ENCODE results near the gene NOC4L.
"Not testable (repeated sequence)": the region's sequence is repeated elsewhere in the genome, so short reads cannot be mapped to it uniquely, and the experiment has no call there.

NOC4L gene

DNA sequence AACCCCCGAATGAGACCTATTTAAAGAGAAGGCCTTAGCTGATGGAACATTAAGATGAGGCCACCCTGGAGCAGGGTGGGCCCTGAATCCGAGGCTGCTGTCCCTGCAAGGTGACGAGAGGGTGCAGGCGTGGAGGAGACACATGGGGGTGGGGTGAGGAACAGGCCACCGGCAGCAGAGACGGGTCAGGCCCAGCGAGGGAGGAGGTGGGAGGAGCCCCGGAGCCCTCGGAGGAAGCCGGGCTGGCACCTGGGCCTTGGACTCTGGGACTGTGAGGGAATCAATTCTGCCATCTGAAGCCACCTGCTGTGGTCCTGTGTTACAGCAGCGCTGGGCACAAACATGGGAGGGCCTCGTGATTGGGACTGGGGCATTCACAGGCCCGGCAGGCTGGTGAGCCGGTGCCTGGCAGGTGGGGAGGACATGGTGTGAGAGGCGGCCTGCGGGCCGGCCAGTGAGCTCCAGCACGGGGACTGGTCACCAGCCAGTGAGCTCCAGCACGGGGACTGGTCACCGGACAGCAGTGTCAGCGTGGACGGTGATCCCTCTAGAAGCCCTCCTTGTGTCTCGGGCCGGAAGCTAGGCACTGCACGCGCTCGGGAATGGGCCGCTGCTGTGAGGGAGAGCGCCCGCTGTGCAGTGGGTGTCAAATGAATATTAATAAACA, 46.7 kb downstream of the NOC4L start:
- 0 out of 22 replicates have a peak, but pooled peaks cover 0 to 5% (median 0%) of the 10 kb centered on the region in 11 experiments for H3K36me3 ChIP-seq
- peak overlapping the region in 6 of 10 experiments; percentile 58 to 75 (median 69); a peak in 11 of 20 replicates for H3K4me3 ChIP-seq
- H3K4me2 ChIP-seq, result peak overlapping the region; percentile 94 to 100 (median 97)
- H3K9ac ChIP-seq, result peak overlapping the region in 7 of 11 experiments; percentile 72 to 83 (median 81); a peak in 11 of 22 replicates
- H3K27ac ChIP-seq, result peak overlapping the region in 2 of 11 experiments; percentile 73 to 76; a peak in 3 of 22 replicates
- H4K20me1 ChIP-seq, result peaks cover 0 to 10% (median 0%) of the 10 kb centered on the region in 11 experiments; a peak in 6 of 22 replicates
- TF ChIP-seq Cebpa-rat (IDR thresholded peaks at IDR 0.05), result no peak
- peaks cover 52 to 82% (median 73%) of the 10 kb centered on the region in 10 experiments for H3K4me1 ChIP-seq
- H3K27me3 ChIP-seq, result peaks cover 0 to 7% (median 0%) of the 10 kb centered on the region in 11 experiments; a peak in 5 of 22 replicates
- H3K9me3 ChIP-seq (replicated peaks in 1 of 11), result peaks cover 11 to 17% (median 14%) of the 10 kb centered on the region in 11 experiments; a peak in 19 of 22 replicates

DNA sequence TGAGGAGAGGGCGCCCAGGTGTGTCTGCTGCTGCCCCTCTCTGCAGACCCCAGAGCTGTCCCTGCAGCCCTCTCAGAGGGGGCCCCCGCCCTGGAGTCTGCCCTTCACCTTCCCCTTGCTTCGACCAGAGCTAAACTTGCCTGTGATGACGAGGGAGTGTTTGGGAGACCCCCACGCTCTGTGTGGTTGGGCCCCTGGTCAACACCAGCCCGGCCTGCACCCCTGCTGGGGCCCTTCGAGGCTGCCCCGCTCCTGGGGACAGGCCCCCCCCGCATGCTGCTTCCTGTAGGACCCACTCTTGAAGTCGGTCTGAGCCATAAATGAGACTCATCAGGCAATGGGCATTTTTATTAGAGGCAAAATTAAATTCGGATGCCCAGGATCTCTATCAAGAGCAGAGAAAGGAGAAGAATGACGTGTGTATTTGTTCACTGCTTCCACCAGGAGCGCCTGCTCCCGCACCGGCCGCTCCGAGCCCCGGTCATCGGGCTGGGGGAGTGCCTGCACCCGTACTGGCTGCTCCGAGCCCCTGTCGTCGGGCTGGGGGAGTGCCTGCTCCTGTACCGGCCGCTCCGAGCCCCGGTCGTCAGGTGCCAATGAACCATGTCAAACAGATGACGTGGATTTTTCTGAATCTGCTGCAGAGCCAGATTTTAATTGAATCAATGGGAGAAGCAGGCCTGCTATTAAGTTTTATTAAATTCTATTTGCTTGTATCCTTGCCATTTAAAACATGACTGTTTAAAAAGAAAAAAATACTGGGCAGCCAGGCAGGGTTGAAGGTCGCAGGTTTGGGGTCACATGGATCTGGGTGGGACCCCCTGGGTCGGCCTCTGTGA, 47.7 kb downstream of the NOC4L start:
- no peak overlapping the region for H3K27ac ChIP-seq
- H3K27me3 ChIP-seq, result peaks cover 0 to 12% (median 0%) of the 10 kb centered on the region in 11 experiments; a peak in 5 of 22 replicates
- no peak for TF ChIP-seq Cebpa-rat (IDR thresholded peaks at IDR 0.05)
- peaks cover 0 to 10% (median 0%) of the 10 kb centered on the region in 11 experiments; a peak in 7 of 22 replicates for H4K20me1 ChIP-seq
- H3K4me2 ChIP-seq, result peak overlapping the region in 8 of 11 experiments; percentile 94 to 100 (median 96); a peak in 13 of 22 replicates
- peaks cover 11 to 17% (median 14%) of the 10 kb centered on the region in 11 experiments; a peak in 19 of 22 replicates for H3K9me3 ChIP-seq (replicated peaks in 1 of 11)
- no peak overlapping the region for H3K4me3 ChIP-seq
- H3K4me1 ChIP-seq, result peaks cover 49 to 82% (median 73%) of the 10 kb centered on the region in 10 experiments
- H3K9ac ChIP-seq, result 0 out of 22 replicates have a peak overlapping the region, but pooled peaks of 1 of the 11 experiments have one; percentile 18
- H3K36me3 ChIP-seq, result 0 out of 22 replicates have a peak, but pooled peaks cover 0 to 5% (median 0%) of the 10 kb centered on the region in 11 experiments

DNA sequence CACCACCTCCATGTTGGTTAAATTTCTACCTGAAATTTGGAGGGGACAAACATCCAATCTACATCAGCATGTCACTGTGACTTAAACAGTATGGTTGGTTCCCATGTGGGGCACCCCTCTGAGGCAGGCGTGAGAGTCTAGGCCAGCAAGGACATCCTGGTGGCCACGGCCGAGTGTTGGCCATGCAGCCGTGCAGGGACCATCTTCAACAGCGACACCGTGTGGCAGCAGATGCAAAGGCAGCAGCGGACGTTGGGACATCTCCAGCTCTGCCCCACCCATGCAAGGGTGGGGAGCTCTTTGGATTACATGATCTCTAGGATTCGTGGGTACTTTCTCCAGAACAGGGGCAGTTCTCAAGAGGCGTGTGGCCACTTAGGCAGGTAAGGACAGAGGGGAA, 49.8 kb downstream of the NOC4L start:
- H3K4me2 ChIP-seq, result peak overlapping the region in 3 of 11 experiments; percentile 88 to 93 (median 90); a peak in 4 of 22 replicates
- H3K27ac ChIP-seq, result no peak overlapping the region
- H3K27me3 ChIP-seq, result peaks cover 0 to 12% (median 0%) of the 10 kb centered on the region in 11 experiments; a peak in 5 of 22 replicates
- peaks cover 11 to 17% (median 14%) of the 10 kb centered on the region in 11 experiments; a peak in 19 of 22 replicates for H3K9me3 ChIP-seq (replicated peaks in 1 of 11)
- H3K4me3 ChIP-seq, result no peak overlapping the region
- no peak overlapping the region for H3K9ac ChIP-seq
- H3K4me1 ChIP-seq, result peaks cover 31 to 75% (median 60%) of the 10 kb centered on the region in 10 experiments
- TF ChIP-seq Cebpa-rat (IDR thresholded peaks at IDR 0.05), result no peak
- no peaks in the 10 kb centered on the region; a peak in 1 of 22 replicates for H4K20me1 ChIP-seq
- 0 out of 22 replicates have a peak, but pooled peaks cover 0 to 5% (median 0%) of the 10 kb centered on the region in 11 experiments for H3K36me3 ChIP-seq

- H3K9me3 ChIP-seq (replicated peaks in 1 of 11), result peaks cover 11 to 17% (median 14%) of the 10 kb centered on the region in 11 experiments; a peak in 19 of 22 replicates
- H4K20me1 ChIP-seq, result peaks cover 0 to 2% (median 0%) of the 10 kb centered on the region in 11 experiments; a peak in 1 of 22 replicates
- 0 out of 22 replicates have a peak, but pooled peaks cover 0 to 5% (median 0%) of the 10 kb centered on the region in 11 experiments for H3K36me3 ChIP-seq
- H3K4me1 ChIP-seq, result peaks cover 31 to 75% (median 56%) of the 10 kb centered on the region in 10 experiments
- H3K27ac ChIP-seq, result 0 out of 22 replicates have a peak overlapping the region, but pooled peaks of 1 of the 11 experiments have one; percentile 25
- no peak for TF ChIP-seq Cebpa-rat (IDR thresholded peaks at IDR 0.05)
- no peak overlapping the region for H3K4me3 ChIP-seq
- H3K9ac ChIP-seq, result peak overlapping the region in 3 of 11 experiments; percentile 41 to 59 (median 46); a peak in 3 of 22 replicates
- peak overlapping the region in 9 of 11 experiments; percentile 70 to 93 (median 87); a peak in 17 of 22 replicates for H3K4me2 ChIP-seq
- H3K27me3 ChIP-seq, result peaks cover 0 to 12% (median 0%) of the 10 kb centered on the region in 11 experiments; a peak in 5 of 22 replicates
Measured at GRCh38 chr12:132194556-132194955, 50.3 kb downstream of the NOC4L start.

GRCh38 chr12:132195242-132195641, 51.0 kb downstream of the NOC4L start:
- Histone ChIP-seq H3K9ac (peak overlapping the region in 6 of 11 experiments; percentile 30 to 59 (median 40); a peak in 9 of 22 replicates), H3K27me3 (peaks cover 0 to 12% (median 0%) of the 10 kb centered on the region in 11 experiments; a peak in 5 of 22 replicates)

DNA sequence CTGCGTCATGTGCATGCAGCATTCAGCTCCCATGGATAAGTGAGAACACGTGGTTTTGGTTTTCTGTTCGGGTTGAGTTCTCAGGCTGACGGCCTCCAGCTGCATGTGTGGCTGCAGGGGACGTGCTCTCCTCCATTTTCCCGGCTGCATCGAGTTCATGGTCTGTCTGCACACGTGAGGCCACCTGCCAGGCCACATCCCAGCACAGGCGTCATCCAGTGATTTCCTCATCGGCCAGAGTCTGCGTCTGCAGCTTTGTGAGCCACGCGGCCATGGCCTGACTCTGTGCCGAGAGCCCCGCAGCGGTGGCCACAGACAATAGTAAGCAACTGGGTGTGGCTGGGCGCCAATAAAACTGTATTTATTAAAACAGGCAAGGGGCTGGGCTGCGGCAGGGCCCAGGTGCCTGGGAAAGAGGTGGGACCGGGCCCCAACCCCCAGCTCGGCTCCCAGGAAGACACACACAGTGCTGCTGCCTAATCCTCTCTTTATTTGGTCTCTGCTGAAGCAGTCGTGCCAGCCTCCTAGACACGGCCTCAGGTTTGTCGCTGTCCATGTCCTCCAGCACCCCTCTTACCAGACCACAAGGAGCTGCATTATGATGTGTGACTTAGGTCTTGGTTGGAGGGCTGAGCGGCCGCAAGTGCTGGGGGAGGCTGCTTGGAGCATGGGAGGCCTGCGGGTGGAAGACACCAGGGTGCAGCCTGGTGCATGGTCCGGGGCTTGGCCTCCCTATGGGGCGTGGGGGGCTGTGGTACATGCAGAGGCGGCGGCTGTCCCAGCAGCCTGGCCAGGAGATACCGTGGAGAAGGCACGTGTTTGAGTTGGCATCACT, 52.0 kb downstream of the NOC4L start:
- H3K36me3 ChIP-seq, result 0 out of 22 replicates have a peak, but pooled peaks cover 0 to 5% (median 0%) of the 10 kb centered on the region in 11 experiments
- H3K4me2 ChIP-seq, result peak overlapping the region; percentile 65 to 93 (median 82); a peak in 20 of 22 replicates
- H3K9me3 ChIP-seq (replicated peaks in 1 of 11), result peaks cover 11 to 17% (median 14%) of the 10 kb centered on the region in 11 experiments; a peak in 19 of 22 replicates
- peaks cover 0 to 8% (median 0%) of the 10 kb centered on the region in 11 experiments; a peak in 1 of 22 replicates for H4K20me1 ChIP-seq
- TF ChIP-seq Cebpa-rat (IDR thresholded peaks at IDR 0.05), result no peak
- H3K4me3 ChIP-seq, result no peak overlapping the region
- peak overlapping the region in 2 of 11 experiments; percentile 18 to 46; a peak in 2 of 22 replicates for H3K9ac ChIP-seq
- H3K4me1 ChIP-seq, result peaks cover 18 to 60% (median 43%) of the 10 kb centered on the region in 10 experiments
- H3K27ac ChIP-seq, result no peak overlapping the region
- peaks cover 0 to 12% (median 0%) of the 10 kb centered on the region in 11 experiments; a peak in 5 of 22 replicates for H3K27me3 ChIP-seq

More at GRCh38 chr12:132195242-132195641, 51.0 kb downstream of the NOC4L start:
- H3K4me1 ChIP-seq, result peaks cover 28 to 70% (median 53%) of the 10 kb centered on the region in 10 experiments
- H3K4me3 ChIP-seq, result peak overlapping the region in 2 of 10 experiments; percentile 26 to 31; a peak in 1 of 20 replicates
- H3K4me2 ChIP-seq, result peak overlapping the region; percentile 65 to 93 (median 82)
- H3K36me3 ChIP-seq, H4K20me1 ChIP-seq: not testable (repeated sequence)
- peaks cover 11 to 17% (median 14%) of the 10 kb centered on the region in 11 experiments; a peak in 19 of 22 replicates for H3K9me3 ChIP-seq (replicated peaks in 1 of 11)
- peak overlapping the region in 2 of 11 experiments; percentile 22 to 25; a peak in 3 of 22 replicates for H3K27ac ChIP-seq

DNA sequence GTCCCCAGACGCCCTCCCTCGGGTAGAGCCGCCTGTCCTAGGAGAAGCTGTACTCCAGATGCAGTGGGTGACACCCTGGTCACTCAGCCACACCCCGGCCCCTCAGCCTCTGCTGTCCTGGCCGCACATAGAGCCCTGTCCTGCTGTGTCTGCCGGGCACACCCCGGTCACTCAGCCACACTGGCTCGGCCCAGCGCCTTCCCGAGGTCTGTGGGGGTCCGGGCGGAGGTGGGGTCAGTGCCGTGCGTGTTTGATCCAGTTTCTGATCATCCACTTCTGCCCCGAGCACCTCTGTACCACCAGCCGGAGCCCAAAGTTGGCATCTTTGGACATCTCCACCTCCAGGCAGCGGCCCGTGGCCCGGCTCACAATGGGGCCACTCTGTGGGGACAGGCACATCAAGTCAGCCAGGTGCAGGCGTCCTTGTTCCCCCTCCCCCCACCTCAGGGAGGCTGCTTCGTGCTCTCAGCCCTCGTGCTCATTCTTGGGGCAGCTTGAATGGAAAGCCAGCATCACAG, 52.7 kb downstream of the NOC4L start:
- Histone ChIP-seq H3K36me3 (0 out of 22 replicates have a peak, but pooled peaks cover 0 to 5% (median 0%) of the 10 kb centered on the region in 11 experiments), H3K9ac (peak overlapping the region in 1 of 11 experiments; percentile 18; a peak in 2 of 22 replicates), H3K4me3 (no peak overlapping the region), H3K27me3 (peaks cover 0 to 12% (median 0%) of the 10 kb centered on the region in 11 experiments; a peak in 6 of 22 replicates), H4K20me1 (peaks cover 0 to 8% (median 0%) of the 10 kb centered on the region in 11 experiments; a peak in 2 of 22 replicates), H3K9me3 (replicated peaks in 1 of 11) (peaks cover 11 to 17% (median 14%) of the 10 kb centered on the region in 11 experiments; a peak in 19 of 22 replicates), H3K4me2 (peak overlapping the region in 9 of 11 experiments; percentile 70 to 93 (median 87); a peak in 18 of 22 replicates), H3K4me1 (peaks cover 17 to 54% (median 37%) of the 10 kb centered on the region in 10 experiments), H3K27ac (no peak overlapping the region)
- TF ChIP-seq Cebpa-rat (IDR thresholded peaks at IDR 0.05), result no peak

Measured in BLaER1 treated with 17β-estradiol and CSF1 and Interleukin-3, amounts not matched to agents 10 nM and 100 nM (cell line).